HL-60 (cell line): ENCODE measurements around the gene MON2.
A peak's percentile ranks its signal among the peaks of the same experiment; 100 is the strongest.

Source experiments
- CTCF ChIP-seq: IDR thresholded peaks from one replicate; pipeline ENCODE4 v1.5.1; 2011; ENCODE audit warnings: low read length, control low read depth, inconsistent platforms; ENCODE audit not compliant: insufficient read depth
- GABPA ChIP-seq: IDR thresholded peaks from 2 replicates; pipeline ENCODE4 v1.6.1; 2012; ENCODE audit warnings: low read depth
- POLR2AphosphoS5 ChIP-seq: IDR thresholded peaks from 2 replicates; pipeline ENCODE4 v1.6.1; 2012; ENCODE audit warnings: low read depth
- REST ChIP-seq: IDR thresholded peaks from 2 replicates; pipeline ENCODE4 v1.6.1; 2012; ENCODE audit warnings: low read depth; ENCODE audit not compliant: insufficient replicate concordance
- SPI1 ChIP-seq: IDR thresholded peaks from 2 replicates; pipeline ENCODE4 v1.6.1; 2012; ENCODE audit warnings: low read depth, mild to moderate bottlenecking, borderline replicate concordance

GRCh38 chr12:62603061-62603810 is 136.6 kb downstream of the MON2 start:
- TF ChIP-seq CTCF (peak; percentile 18), POLR2AphosphoS5 (peak; percentile 66), REST (no peak), GABPA (no peak), SPI1 (no peak)
